ENCODE measurements around the gene LDLRAD4.

LDLRAD4 gene

DNA sequence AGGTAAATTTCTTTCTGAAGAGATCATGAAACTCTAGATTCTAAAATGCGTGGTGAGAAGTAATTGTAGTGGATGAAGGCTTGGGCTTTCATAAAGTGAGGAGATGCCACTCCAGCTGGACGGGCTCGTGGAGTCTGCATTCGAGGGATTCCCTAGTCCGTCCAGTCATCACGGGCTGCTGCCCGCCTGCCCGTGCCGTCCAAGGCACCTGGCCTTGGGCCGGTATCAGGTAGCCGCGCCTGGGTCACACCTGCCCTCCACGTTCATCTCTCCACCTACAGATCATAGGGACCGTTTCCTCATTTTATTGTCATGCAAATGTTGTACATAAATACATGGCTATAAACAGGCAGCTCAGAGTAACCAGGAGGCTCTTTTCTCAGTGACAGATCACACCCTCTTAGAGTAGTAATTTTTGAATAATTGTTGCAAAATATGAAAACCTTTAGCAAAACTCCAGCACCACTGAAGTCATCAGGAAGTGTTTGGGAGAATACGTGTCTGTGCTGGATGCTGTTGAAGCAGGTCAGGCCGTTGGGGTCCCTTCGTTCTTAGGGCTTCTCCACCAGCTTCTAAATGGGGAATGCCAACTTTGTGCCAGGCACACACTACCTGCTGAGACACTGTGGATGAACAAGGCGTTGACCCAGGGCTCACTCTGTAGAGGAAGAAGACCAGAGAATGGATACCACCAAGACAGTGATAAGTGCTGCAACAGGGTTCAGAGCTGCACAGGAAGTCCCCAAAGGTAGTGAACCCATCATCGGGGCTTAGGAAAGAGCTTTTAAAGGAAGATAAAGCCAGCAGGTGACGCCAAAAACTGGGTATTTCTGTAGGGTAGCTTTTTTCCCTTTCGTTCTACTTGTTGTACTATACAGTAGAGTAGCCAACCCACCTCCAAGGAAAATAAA is 395.3 kb downstream of the LDLRAD4 start:
- TF ChIP-seq, protein P1, sequence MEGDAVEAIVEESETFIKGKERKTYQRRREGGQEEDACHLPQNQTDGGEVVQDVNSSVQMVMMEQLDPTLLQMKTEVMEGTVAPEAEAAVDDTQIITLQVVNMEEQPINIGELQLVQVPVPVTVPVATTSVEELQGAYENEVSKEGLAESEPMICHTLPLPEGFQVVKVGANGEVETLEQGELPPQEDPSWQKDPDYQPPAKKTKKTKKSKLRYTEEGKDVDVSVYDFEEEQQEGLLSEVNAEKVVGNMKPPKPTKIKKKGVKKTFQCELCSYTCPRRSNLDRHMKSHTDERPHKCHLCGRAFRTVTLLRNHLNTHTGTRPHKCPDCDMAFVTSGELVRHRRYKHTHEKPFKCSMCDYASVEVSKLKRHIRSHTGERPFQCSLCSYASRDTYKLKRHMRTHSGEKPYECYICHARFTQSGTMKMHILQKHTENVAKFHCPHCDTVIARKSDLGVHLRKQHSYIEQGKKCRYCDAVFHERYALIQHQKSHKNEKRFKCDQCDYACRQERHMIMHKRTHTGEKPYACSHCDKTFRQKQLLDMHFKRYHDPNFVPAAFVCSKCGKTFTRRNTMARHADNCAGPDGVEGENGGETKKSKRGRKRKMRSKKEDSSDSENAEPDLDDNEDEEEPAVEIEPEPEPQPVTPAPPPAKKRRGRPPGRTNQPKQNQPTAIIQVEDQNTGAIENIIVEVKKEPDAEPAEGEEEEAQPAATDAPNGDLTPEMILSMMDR (IDR thresholded peaks at IDR 0.05), result no peak
- Histone ChIP-seq H3K4me3 (no peak overlapping the region), H3K27me3 (no peaks in the 10 kb centered on the region), H3K27ac (peak overlapping the region; percentile 41 to 42), H3K4me1 (peaks cover 0 to 47% (median 20%) of the 10 kb centered on the region in 4 donors), H3K36me3 (no peaks in the 10 kb centered on the region), H3K9me3 (no peaks in the 10 kb centered on the region)
- DNase-seq, result no peak
- intact Hi-C loops (cut with DNase I; ENCODE audit: low total_unique reads), result no loop called here

DNA sequence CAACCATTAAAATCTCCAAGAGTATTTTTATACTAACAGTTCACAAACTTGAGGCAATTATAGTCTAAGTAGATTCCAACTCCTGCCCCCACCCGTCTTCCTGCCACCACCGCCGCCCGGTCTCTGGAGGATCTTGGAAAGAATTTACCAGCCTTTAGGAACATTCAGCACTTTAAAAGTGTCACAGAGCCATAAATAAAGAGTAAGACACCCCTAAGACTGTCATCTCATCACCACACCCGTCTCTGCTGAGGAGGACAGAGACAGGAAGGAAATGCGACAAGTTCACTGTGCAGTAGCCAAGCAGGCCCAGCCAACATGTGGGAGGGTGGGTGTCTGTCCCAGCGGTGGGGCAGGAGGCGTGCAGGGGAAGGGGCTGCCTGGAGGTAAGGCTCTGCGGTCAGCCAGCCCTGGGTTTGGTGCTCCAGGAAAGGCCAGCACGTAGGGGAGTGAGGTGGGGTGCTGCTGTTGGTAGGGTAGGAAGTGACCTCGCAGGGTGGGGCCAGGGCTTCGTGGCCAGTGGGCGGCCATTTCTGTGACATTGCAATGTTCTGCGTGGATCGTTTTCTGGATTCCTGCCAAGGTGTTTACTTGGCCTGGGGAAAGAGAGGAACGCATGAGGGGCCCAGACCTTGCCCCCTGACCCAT is 396.2 kb downstream of the LDLRAD4 start:
- H3K9me3 ChIP-seq, result no peaks in the 10 kb centered on the region
- H3K27me3 ChIP-seq, result no peaks in the 10 kb centered on the region
- H3K4me1 ChIP-seq, result peaks cover 0 to 44% (median 21%) of the 10 kb centered on the region in 4 donors
- TF ChIP-seq, protein P1 (IDR thresholded peaks at IDR 0.05), result no peak
- H3K36me3 ChIP-seq, result no peaks in the 10 kb centered on the region
- H3K27ac ChIP-seq, result peak overlapping the region; percentile 41 to 42
- no peak overlapping the region for H3K4me3 ChIP-seq
- DNase-seq, result no peak
- intact Hi-C loops (cut with DNase I; ENCODE audit: low total_unique reads), result no loop called here

DNA sequence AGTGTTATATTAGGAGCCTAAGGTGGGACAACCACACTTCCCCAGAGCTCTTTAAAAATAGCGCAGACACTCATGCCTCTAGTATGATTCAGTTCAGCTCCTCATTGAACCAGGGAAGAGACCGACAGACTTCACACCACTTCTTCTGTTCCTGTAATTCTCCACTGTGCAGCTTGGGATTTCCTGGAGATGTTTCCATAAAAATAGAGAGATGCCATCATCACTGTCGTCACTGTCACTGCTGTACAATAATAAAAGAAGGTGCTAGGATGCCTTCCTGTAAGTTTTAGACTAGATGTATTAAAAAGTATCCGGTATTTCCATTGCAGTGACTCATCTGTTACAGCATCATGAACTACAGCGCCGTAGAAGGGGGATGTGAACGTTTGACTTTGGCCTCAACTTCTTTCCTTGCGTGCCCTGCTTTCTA is 396.9 kb downstream of the LDLRAD4 start:
- peaks cover 0 to 38% (median 18%) of the 10 kb centered on the region in 4 donors for H3K4me1 ChIP-seq
- no peaks in the 10 kb centered on the region for H3K36me3 ChIP-seq
- no peak overlapping the region for H3K4me3 ChIP-seq
- H3K27ac ChIP-seq, result peak overlapping the region in 1 of 2 donors; percentile 42
- no peak for DNase-seq
- no peaks in the 10 kb centered on the region for H3K27me3 ChIP-seq
- H3K9me3 ChIP-seq, result no peaks in the 10 kb centered on the region
- TF ChIP-seq, protein P1 (IDR thresholded peaks at IDR 0.05), result no peak
- intact Hi-C loops (cut with DNase I; ENCODE audit: low total_unique reads), result no loop called here

DNA sequence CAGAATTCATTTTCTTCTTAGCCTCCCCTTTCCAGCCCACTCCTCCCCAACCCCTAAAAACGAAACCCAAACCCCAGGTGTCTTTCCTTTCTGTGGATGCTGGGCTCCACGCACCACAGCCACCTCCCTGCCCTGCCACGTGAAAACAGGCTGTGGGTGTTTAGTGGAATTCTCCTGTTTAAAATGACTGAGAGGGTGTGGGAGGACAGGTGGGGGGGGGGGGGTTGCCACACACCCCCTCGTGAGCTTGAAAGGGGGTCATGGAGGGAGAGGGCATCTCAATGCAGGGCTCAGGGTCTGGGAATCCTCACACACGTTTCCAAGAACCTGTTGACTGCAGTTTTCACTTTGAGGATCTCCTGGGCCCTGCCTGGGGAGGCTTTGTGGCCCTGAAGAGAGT is 397.5 kb downstream of the LDLRAD4 start:
- DNase-seq, result no peak
- Histone ChIP-seq H3K4me1 (peaks cover 0 to 32% (median 14%) of the 10 kb centered on the region in 4 donors), H3K27ac (no peak overlapping the region), H3K36me3 (peaks cover 0 to 3% (median 0%) of the 10 kb centered on the region in 3 donors), H3K9me3 (no peaks in the 10 kb centered on the region), H3K4me3 (no peak overlapping the region), H3K27me3 (no peaks in the 10 kb centered on the region)
- intact Hi-C loops (cut with DNase I; ENCODE audit: low total_unique reads), result no loop called here
- TF ChIP-seq, protein P1 (IDR thresholded peaks at IDR 0.05), result no peak

DNA sequence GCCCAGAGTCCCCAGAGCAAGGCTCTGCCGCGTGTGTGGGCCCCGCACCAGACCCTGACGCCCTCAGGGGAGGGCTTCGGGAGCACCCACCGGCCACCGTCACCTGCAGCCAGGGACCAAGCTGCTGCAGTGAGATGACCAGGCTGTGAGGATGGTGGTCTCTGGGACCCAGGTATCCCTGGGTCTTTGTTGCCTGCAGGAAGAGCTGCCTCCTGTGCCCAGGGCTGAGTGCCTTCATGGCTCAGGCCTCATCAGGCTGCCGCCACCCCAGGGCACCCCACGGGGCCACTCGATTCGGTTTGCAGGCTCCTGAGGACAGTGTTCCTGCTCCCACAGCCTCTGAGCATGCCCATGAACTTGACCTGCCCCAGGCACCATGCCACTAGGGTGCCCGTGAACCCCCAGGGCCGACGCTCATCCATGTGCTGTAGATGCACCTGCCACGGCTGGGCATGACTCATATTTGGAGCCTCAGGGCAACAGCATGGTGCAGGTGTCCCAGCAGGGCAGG is 398.0 kb downstream of the LDLRAD4 start:
- peaks cover 0 to 8% (median 0%) of the 10 kb centered on the region in 3 donors for H3K36me3 ChIP-seq
- H3K9me3 ChIP-seq, result no peaks in the 10 kb centered on the region
- intact Hi-C loops (cut with DNase I; ENCODE audit: low total_unique reads), result no loop called here
- H3K4me3 ChIP-seq, result no peak overlapping the region
- DNase-seq, result no peak
- TF ChIP-seq, protein P1 (IDR thresholded peaks at IDR 0.05), result no peak
- H3K4me1 ChIP-seq, result peaks cover 0 to 26% (median 11%) of the 10 kb centered on the region in 4 donors
- no peaks in the 10 kb centered on the region for H3K27me3 ChIP-seq
- H3K27ac ChIP-seq, result no peak overlapping the region

All from tibial artery (tissue), 4 donors.